ENCODE measurements around the gene SPPL2C.

Gene SPPL2C

GRCh38 chr17:45823598-45823997, 21.1 kb upstream of the SPPL2C start:
- TF ChIP-seq CTCF (IDR thresholded peaks at IDR 0.05) = no peak

GRCh38 chr17:45824475-45824874, 20.2 kb upstream of the SPPL2C start:
- TF ChIP-seq CTCF (IDR thresholded peaks at IDR 0.05) = no peak

GRCh38 chr17:45824901-45825492, 19.7 kb upstream of the SPPL2C start:
- no peak for TF ChIP-seq CTCF (IDR thresholded peaks at IDR 0.05)

GRCh38 chr17:45825792-45826191, 18.9 kb upstream of the SPPL2C start:
- TF ChIP-seq CTCF (IDR thresholded peaks at IDR 0.05) = no peak

GRCh38 chr17:45826919-45827588, 17.6 kb upstream of the SPPL2C start:
- TF ChIP-seq CTCF (IDR thresholded peaks at IDR 0.05) = no peak

GRCh38 chr17:45828171-45828570, 16.5 kb upstream of the SPPL2C start:
- no peak for TF ChIP-seq CTCF (IDR thresholded peaks at IDR 0.05)

- no peak for TF ChIP-seq CTCF (IDR thresholded peaks at IDR 0.05)
Observed at GRCh38 chr17:45828582-45829133, 16.0 kb upstream of the SPPL2C start.
